ENCODE results near the gene MYL10. TPM values are rescaled to one million over a fixed set of nuclear protein-coding genes. Genes with fewer than 3 reads are reported as not detected.

MYL10 gene
- total RNA-seq, 1 donor, result not detected

DNA sequence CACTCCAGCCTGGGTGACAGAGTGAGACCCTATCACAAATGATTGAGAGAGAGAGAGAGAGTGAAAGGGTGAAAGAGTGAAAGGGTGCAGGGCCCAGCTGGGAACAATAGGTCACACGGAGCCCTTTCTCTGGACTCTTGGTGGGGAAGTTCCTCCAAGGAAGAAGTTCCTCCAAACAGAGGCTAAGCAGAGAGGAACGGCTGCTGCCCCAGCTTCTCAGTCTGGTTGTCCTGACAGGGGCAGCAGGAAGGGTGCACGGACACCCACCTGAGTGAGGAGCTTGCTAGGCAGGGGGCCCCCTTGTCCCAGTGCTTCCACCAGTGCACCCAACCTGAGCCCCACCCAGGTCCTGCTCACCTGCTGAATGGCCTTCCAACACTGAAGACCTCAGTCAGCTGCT lies 38.8 kb upstream of the MYL10 start:
- no peak overlapping the region for H3K4me3 ChIP-seq (ENCODE audit: low read depth, low read length)
- no peak for DNase-seq (ENCODE audit: low read depth)
- TF ChIP-seq, protein P1, sequence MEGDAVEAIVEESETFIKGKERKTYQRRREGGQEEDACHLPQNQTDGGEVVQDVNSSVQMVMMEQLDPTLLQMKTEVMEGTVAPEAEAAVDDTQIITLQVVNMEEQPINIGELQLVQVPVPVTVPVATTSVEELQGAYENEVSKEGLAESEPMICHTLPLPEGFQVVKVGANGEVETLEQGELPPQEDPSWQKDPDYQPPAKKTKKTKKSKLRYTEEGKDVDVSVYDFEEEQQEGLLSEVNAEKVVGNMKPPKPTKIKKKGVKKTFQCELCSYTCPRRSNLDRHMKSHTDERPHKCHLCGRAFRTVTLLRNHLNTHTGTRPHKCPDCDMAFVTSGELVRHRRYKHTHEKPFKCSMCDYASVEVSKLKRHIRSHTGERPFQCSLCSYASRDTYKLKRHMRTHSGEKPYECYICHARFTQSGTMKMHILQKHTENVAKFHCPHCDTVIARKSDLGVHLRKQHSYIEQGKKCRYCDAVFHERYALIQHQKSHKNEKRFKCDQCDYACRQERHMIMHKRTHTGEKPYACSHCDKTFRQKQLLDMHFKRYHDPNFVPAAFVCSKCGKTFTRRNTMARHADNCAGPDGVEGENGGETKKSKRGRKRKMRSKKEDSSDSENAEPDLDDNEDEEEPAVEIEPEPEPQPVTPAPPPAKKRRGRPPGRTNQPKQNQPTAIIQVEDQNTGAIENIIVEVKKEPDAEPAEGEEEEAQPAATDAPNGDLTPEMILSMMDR (IDR thresholded peaks at IDR 0.05; ENCODE audit: insufficient read depth, low read depth, low read length), result no peak

DNA sequence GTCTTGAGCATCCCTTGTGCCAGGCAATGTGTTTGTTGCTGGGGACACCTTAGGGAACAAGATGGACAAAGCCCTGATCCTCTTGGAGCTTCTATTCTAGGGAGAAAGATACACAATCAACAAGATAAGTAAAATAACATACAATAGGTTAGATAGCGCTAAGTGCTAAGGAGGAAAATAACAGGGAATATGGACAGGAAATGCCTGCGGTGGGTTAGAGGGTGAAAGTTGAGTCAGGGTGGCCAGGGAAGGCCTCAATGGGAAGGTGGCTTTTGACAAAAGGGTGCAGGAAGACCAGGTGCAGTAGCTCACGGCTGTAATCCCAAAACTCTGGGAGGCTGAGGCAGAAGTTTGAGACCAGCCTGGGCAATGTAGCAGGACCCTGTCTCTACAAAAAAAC lies 38.3 kb upstream of the MYL10 start:
- DNase-seq (ENCODE audit: low read depth), result no peak
- TF ChIP-seq, protein P1 (IDR thresholded peaks at IDR 0.05; ENCODE audit: insufficient read depth, low read depth, low read length), result no peak

DNA sequence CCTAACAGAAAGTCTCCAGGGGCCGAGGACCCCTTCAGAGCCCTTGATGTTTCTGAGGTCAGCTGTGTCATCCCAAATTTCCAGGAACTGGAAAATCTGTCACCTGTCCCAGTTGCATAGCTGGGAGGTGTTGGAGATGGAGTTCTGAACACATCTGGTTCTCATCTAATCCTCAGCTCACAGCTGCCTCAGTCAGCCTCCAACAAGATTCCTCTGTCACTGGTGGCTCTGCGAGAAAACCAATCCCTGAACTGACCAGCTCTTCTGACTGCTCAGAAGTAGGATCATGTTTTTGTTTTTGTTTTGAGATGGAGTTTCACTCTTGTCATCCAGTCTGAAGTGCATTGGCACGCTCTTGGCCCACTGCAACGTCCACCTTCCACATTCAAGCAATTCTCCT lies 37.6 kb upstream of the MYL10 start:
- H3K4me3 ChIP-seq (ENCODE audit: low read depth, low read length), result no peak overlapping the region
- TF ChIP-seq, protein P1 (IDR thresholded peaks at IDR 0.05; ENCODE audit: insufficient read depth, low read depth, low read length), result no peak
- no peak for DNase-seq (ENCODE audit: low read depth)

More for the DNA sequence above, 38.3 kb upstream of the MYL10 start:
- no peak overlapping the region for H3K4me3 ChIP-seq (ENCODE audit: low read depth, low read length)

DNA sequence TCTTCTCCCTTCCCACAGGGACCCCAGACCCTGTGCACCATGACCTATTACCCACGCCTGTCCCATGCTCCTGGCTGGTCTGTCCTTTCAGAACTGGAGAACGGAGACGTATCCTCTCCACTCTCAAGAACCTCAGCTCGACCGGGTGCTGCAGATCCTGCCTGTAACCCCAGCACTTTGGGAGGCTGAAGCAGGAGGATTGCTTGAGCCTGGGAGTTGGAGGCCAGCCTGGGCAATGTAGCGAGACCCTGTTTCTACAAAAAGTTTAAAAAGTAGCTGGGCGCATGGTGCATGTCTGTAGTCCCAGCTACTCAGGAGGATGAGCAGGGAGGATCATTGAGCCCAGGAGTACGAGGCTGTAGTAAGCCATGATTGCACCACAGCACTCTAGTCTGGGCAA lies 37.2 kb upstream of the MYL10 start:
- no peak for DNase-seq (ENCODE audit: low read depth)
- no peak overlapping the region for H3K4me3 ChIP-seq (ENCODE audit: low read depth, low read length)
- TF ChIP-seq, protein P1 (IDR thresholded peaks at IDR 0.05; ENCODE audit: insufficient read depth, low read depth, low read length), result no peak

DNA sequence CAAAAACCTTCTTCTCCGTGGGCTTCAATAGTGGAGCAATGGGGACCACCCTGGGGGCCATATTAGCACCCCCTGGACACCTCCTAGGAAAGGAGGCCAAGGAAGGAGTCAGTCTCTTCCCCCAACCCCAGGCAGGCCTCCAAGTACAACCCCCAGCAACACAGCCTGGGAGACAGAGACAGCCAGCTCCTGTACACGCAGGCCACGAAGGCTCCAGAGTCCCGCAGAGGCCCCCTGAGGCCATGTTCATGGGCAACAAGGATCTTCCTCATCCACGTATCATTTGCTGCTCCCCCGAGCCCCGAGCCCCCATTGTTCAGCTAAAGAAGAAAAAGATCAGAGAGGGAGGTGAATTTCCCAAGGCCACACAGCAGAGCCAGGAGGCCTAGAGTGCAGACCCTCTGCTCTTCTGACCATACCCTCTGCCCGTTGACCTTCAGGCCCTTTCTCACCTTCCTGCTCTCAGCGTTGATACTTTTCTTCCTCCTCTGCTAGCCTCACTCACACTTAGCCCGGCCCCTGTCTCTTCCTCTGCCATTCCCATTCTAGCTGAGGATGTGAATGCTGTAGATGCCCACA lies 35.9 kb upstream of the MYL10 start:
- no peak for DNase-seq (ENCODE audit: low read depth)
- TF ChIP-seq, protein P1 (IDR thresholded peaks at IDR 0.05; ENCODE audit: insufficient read depth, low read depth, low read length), result no peak
- H3K4me3 ChIP-seq (ENCODE audit: low read depth, low read length), result no peak overlapping the region

DNA sequence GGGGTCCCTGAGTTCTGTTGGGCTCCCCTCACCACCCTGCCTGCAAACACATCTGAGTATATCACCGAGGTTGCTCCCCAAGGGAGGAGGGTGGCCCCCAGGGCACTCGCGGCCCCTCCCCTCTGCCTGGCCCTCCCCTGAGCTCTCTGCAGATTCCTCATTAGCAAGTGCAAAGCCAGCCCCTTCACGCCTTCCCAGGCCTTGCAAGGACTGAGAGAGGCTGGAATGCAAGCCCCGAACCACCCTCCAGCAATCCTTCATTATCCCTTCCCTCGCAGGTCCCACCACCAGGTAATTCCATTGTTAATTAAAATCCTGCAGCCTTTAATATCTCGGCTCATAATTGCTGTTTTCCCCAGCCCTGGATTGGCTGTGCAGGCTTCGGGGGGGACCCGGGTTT lies 35.3 kb upstream of the MYL10 start:
- DNase-seq (ENCODE audit: low read depth), result no peak
- TF ChIP-seq, protein P1 (IDR thresholded peaks at IDR 0.05; ENCODE audit: insufficient read depth, low read depth, low read length), result no peak
- H3K4me3 ChIP-seq (ENCODE audit: low read depth, low read length), result no peak overlapping the region

DNA sequence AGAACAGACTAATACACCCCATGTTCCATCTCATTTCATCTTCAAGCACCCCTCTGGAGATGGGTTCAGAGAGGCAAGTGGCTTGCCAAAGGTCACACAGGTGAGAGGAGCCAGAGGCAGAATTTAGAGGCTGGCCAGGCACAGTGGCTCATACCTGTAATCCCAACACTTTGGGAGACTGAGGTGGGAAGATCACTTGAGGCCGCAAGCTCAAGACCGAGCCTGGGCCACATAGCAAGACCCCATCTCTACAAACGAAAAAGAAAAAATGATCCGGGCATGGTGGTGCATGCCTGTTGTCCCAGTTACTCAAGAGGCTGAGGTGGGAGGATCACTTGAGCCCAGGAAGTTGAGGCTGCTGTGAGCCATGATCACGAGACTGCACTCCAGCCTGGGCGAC lies 34.7 kb upstream of the MYL10 start:
- no peak for DNase-seq (ENCODE audit: low read depth)
- TF ChIP-seq, protein P1 (IDR thresholded peaks at IDR 0.05; ENCODE audit: insufficient read depth, low read depth, low read length), result no peak
- H3K4me3 ChIP-seq (ENCODE audit: low read depth, low read length), result no peak overlapping the region
